BLaER1 treated with 17β-estradiol and CSF1 and Interleukin-3, amounts not matched to agents 10 nM and 100 nM (cell line): ENCODE results near the gene CCDC47.

Source experiments
- H3K27ac ChIP-seq, 11 experiments: shearing (Covaris generic); formaldehyde crosslinking; 2 replicates each; pipeline ENCODE4 v1.8.1; 2022
- H3K27me3 ChIP-seq, 11 experiments: shearing (Covaris generic); formaldehyde crosslinking; 2 replicates each; pipeline ENCODE4 v1.8.1; 2022
- H3K36me3 ChIP-seq, 11 experiments: shearing (Covaris generic); formaldehyde crosslinking; 2 replicates each; pipeline ENCODE4 v1.8.1; 2022
- H3K4me1 ChIP-seq, 10 experiments: shearing (Covaris generic); formaldehyde crosslinking; 2 replicates each; pipeline ENCODE4 v1.8.1; 2022
- H3K4me2 ChIP-seq, 11 experiments: shearing (Covaris generic); formaldehyde crosslinking; 2 replicates each; pipeline ENCODE4 v1.8.1; 2022
- H3K4me3 ChIP-seq, 10 experiments: shearing (Covaris generic); formaldehyde crosslinking; 2 replicates each; pipeline ENCODE4 v1.8.1; 2022
- H3K9ac ChIP-seq, 11 experiments: shearing (Covaris generic); formaldehyde crosslinking; 2 replicates each; pipeline ENCODE4 v1.8.1; 2022
- H3K9me3 ChIP-seq, 11 experiments: shearing (Covaris generic); formaldehyde crosslinking; replicated peaks in 1 of 11; 2 replicates each; pipeline ENCODE4 v1.8.1; 2022
- H4K20me1 ChIP-seq, 11 experiments: shearing (Covaris generic); formaldehyde crosslinking; 2 replicates each; pipeline ENCODE4 v1.8.1; 2022
- Cebpa-rat ChIP-seq, 11 experiments: shearing (Covaris generic); IDR thresholded peaks; 2 replicates each; pipeline ENCODE4 v1.8.1; 2022

CCDC47 gene

DNA sequence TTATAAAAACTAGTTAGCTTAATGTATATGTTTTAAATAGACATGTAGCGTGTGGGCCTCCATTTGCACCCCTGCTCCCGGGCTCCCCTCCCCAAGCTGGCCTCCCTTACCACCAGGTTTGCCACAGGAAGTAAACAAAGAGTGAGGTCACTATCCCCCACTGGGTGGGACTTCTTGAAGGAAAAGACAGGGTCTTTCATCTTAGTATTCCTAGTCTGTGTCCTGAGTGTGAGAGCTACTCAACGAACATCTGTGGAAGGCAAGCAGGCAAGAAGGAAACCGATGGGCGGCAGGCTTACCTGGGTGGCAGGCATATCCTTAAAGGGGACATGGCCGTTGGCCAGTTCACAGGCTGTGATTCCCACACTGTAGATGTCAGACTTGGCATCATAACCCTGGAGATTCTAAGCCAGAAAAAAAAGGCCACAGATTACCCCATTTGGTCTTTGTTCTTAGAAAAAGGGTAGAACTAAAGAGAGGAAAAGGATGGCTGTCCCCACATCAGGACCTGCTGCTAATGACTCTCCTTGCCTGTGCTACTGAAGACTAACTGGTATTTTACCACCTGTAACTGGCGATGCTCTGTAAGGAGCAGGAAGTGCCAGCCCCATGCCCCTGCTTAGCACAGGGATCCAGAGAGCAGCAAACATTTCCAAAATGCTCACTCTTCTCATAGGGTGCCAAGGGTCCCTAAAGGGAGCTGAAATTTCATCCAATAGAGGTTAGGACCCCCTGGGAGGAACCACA, 66.9 kb downstream of the CCDC47 start:
- peak overlapping the region; percentile 35 to 87 (median 65) for H3K4me2 ChIP-seq
- no peaks in the 10 kb centered on the region for H3K27me3 ChIP-seq
- peak overlapping the region in 3 of 11 experiments; percentile 19 to 43 (median 23); a peak in 4 of 22 replicates for H3K27ac ChIP-seq
- no peak for TF ChIP-seq Cebpa-rat (IDR thresholded peaks at IDR 0.05)
- peak overlapping the region in 3 of 11 experiments; percentile 25 to 57 (median 41); a peak in 2 of 22 replicates for H3K9ac ChIP-seq
- H4K20me1 ChIP-seq: peaks cover 0 to 54% (median 40%) of the 10 kb centered on the region in 11 experiments; a peak in 19 of 22 replicates
- peaks cover 74 to 90% (median 83%) of the 10 kb centered on the region in 11 experiments for H3K36me3 ChIP-seq
- no peak overlapping the region for H3K4me3 ChIP-seq
- peaks cover 51 to 57% (median 54%) of the 10 kb centered on the region in 10 experiments for H3K4me1 ChIP-seq
- no peaks in the 10 kb centered on the region for H3K9me3 ChIP-seq

DNA sequence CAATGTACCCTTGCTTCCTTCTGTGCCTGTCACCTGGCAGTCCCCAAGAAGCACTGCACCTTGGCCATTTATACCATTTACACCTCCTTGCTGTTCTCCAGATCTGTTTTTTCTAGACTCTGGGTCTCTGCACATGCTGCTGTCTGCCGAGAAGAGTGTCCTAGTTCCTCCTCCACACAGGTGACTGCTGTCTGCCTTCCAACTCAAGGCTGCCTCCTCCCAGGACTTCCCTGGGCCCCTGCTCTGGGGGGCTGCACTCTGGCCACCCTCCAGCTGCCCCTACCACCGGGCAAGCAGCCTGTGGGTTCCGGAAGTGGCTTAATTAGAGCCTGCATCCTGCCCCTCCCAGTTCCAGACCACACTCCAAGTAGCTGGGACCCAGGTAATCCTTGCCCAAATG, 67.7 kb downstream of the CCDC47 start:
- Histone ChIP-seq H3K27ac (peak overlapping the region in 4 of 11 experiments; percentile 17 to 43 (median 28); a peak in 3 of 22 replicates), H3K9ac (peak overlapping the region in 6 of 11 experiments; percentile 11 to 36 (median 22); a peak in 3 of 22 replicates), H3K4me1 (peaks cover 60 to 66% (median 63%) of the 10 kb centered on the region in 10 experiments), H3K36me3 (peaks cover 65 to 81% (median 75%) of the 10 kb centered on the region in 11 experiments), H4K20me1 (peaks cover 0 to 54% (median 40%) of the 10 kb centered on the region in 11 experiments; a peak in 19 of 22 replicates), H3K27me3 (no peaks in the 10 kb centered on the region), H3K9me3 (no peaks in the 10 kb centered on the region), H3K4me3 (peak overlapping the region in 2 of 10 experiments; percentile 15 to 34; a peak in 2 of 20 replicates), H3K4me2 (peak overlapping the region; percentile 31 to 87 (median 65); a peak in 20 of 22 replicates)
- TF ChIP-seq Cebpa-rat (IDR thresholded peaks at IDR 0.05): no peak

DNA sequence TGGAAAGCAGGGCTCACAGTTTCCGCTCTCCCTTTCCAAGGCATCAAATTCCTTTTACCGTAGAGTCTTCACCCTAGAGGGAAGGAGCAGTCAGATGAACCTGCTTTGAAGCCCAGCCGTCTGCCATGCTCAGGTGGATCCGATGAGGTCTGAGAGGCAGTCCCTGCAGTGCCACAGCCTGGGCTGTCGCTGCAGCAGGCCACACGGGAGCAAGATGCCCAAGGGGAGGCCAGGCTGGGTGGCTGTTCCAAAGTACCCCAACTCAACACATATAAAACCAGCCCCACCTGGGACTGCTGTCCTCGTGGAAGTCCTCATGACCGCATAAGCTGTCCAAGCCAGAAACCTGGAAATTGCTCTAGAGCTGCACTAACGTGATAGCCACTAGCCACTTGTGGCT, 68.6 kb downstream of the CCDC47 start:
- H3K27me3 ChIP-seq: no peaks in the 10 kb centered on the region
- peaks cover 57 to 73% (median 67%) of the 10 kb centered on the region in 11 experiments for H3K36me3 ChIP-seq
- peak overlapping the region in 3 of 11 experiments; percentile 18 to 30 (median 25); a peak in 3 of 22 replicates for H3K9ac ChIP-seq
- peaks cover 0 to 54% (median 40%) of the 10 kb centered on the region in 11 experiments; a peak in 19 of 22 replicates for H4K20me1 ChIP-seq
- H3K27ac ChIP-seq: 0 out of 22 replicates have a peak overlapping the region, but pooled peaks of 2 of the 11 experiments have one; percentile 24 to 43
- no peak for TF ChIP-seq Cebpa-rat (IDR thresholded peaks at IDR 0.05)
- peak overlapping the region in 8 of 11 experiments; percentile 31 to 81 (median 52); a peak in 8 of 22 replicates for H3K4me2 ChIP-seq
- H3K4me3 ChIP-seq: no peak overlapping the region
- H3K4me1 ChIP-seq: peaks cover 64 to 70% (median 67%) of the 10 kb centered on the region in 10 experiments
- no peaks in the 10 kb centered on the region for H3K9me3 ChIP-seq

DNA sequence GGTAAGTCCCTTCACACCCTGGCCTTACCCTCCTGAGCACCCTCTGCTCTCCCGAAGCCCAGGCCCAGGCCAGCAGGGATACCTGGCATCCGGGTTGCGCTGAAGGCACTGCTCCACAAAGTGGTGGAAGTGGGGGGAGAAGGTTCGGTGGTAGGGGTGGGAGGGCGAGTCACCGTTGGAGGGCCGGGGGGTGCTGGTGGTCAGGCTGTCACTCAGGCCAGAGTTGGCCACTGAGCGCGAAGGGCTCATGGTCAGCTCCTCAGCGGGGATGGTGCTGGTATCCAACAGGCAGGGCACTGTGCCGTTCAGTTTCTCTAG, 69.2 kb downstream of the CCDC47 start:
- Histone ChIP-seq H3K9ac (peak overlapping the region in 10 of 11 experiments; percentile 4 to 99 (median 80); a peak in 11 of 22 replicates), H3K36me3 (peaks cover 51 to 67% (median 60%) of the 10 kb centered on the region in 11 experiments), H3K27ac (peak overlapping the region in 4 of 11 experiments; percentile 99 to 100 (median 100); a peak in 5 of 22 replicates), H3K9me3 (no peaks in the 10 kb centered on the region), H3K4me3 (0 out of 20 replicates have a peak overlapping the region, but pooled peaks of 2 of the 10 experiments have one; percentile 12 to 96), H3K27me3 (no peaks in the 10 kb centered on the region), H3K4me1 (peaks cover 64 to 70% (median 67%) of the 10 kb centered on the region in 10 experiments), H3K4me2 (peak overlapping the region; percentile 89 to 99 (median 96); a peak in 19 of 22 replicates), H4K20me1 (peaks cover 0 to 54% (median 40%) of the 10 kb centered on the region in 11 experiments; a peak in 19 of 22 replicates)
- TF ChIP-seq Cebpa-rat (IDR thresholded peaks at IDR 0.05): no peak

DNA sequence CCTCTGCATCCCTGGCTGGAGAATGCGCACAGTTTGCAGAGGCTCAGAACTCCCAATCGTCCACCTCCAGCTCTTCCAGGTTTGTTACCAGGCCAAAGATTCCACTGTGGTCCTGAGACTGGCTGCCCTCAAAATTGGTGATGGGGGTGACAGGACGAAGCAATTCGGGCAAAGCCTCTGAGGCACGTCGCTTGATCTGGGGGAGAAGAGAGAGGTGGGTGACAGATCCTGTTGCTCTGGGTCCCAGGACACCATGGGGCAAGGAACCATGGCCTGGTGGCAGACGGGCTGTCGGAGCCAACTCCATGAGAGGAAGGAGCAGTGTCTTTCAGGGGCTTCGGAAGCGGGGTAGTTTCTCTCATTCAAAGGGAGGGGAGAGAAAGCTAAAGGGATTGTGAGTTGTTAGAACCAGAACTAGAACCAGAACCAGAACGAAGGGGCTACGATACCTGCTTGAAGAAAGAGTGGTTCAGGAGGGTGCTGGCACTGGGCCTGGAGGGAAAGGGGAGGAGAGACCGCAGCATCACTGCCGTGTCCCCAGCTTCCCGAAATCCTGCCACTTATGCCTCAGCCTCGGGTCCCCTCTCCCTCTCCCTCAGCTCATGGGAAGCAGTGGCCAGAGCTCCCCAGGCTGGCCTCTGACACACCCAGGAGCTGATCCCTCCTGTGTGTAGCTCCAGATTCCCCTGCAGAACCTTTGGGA, 69.7 kb downstream of the CCDC47 start:
- no peaks in the 10 kb centered on the region for H3K9me3 ChIP-seq
- H3K9ac ChIP-seq: peak overlapping the region in 10 of 11 experiments; percentile 21 to 99 (median 94); a peak in 17 of 22 replicates
- TF ChIP-seq Cebpa-rat (IDR thresholded peaks at IDR 0.05): no peak
- peak overlapping the region in 5 of 10 experiments; percentile 88 to 99 (median 96); a peak in 6 of 20 replicates for H3K4me3 ChIP-seq
- H3K4me2 ChIP-seq: peak overlapping the region; percentile 89 to 99 (median 96); a peak in 21 of 22 replicates
- no peaks in the 10 kb centered on the region for H3K27me3 ChIP-seq
- peaks cover 64 to 70% (median 68%) of the 10 kb centered on the region in 10 experiments for H3K4me1 ChIP-seq
- H4K20me1 ChIP-seq: peaks cover 0 to 59% (median 45%) of the 10 kb centered on the region in 11 experiments; a peak in 19 of 22 replicates
- H3K36me3 ChIP-seq: peaks cover 46 to 65% (median 56%) of the 10 kb centered on the region in 11 experiments
- peak overlapping the region in 6 of 11 experiments; percentile 97 to 100 (median 100); a peak in 10 of 22 replicates for H3K27ac ChIP-seq

DNA sequence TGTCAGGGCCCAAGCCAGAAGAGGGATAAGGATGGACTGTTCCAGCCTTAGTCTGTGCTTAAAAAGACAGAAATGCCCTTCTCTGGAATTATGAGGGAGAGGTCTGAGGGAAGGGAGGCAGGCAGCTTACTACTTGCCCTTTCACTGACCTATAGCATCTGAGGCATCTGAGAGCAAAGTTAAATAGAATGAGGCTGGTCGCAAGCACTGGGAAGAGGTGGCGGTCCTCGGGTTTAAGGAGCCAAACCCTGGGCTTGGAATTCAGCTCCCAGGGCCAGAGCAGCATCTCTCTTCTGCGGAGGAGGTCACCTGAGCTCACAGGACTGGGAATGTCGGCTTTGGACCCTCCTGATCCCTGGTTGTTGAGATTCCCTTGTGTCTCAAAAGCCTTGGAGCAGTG, 70.4 kb downstream of the CCDC47 start:
- H4K20me1 ChIP-seq: peaks cover 0 to 66% (median 52%) of the 10 kb centered on the region in 11 experiments; a peak in 19 of 22 replicates
- peak overlapping the region in 10 of 11 experiments; percentile 55 to 100 (median 98); a peak in 17 of 22 replicates for H3K27ac ChIP-seq
- no peaks in the 10 kb centered on the region for H3K9me3 ChIP-seq
- H3K36me3 ChIP-seq: peaks cover 39 to 65% (median 53%) of the 10 kb centered on the region in 11 experiments
- H3K4me2 ChIP-seq: peak overlapping the region; percentile 89 to 99 (median 96)
- no peak for TF ChIP-seq Cebpa-rat (IDR thresholded peaks at IDR 0.05)
- peaks cover 69 to 77% (median 71%) of the 10 kb centered on the region in 10 experiments for H3K4me1 ChIP-seq
- peak overlapping the region in 8 of 10 experiments; percentile 52 to 99 (median 92); a peak in 11 of 20 replicates for H3K4me3 ChIP-seq
- no peaks in the 10 kb centered on the region for H3K27me3 ChIP-seq
- peak overlapping the region; percentile 40 to 99 (median 92); a peak in 20 of 22 replicates for H3K9ac ChIP-seq

DNA sequence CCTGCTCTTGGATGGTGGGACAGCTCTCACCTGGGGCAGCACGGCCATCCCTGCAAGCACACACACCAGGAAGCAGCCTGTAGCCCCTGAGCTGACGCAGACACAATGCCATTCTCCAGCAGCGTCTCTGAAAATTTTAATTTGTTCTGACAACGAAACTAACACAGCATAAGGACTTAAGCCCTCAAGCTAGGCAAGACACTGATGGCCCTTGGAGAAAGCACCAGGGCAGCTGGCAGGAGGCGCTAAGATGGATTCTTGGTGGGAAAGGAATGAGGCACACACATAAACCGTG, 70.7 kb downstream of the CCDC47 start:
- H4K20me1 ChIP-seq: peaks cover under 1 to 69% (median 55%) of the 10 kb centered on the region in 11 experiments; a peak in 20 of 22 replicates
- peak overlapping the region in 10 of 11 experiments; percentile 55 to 100 (median 98); a peak in 18 of 22 replicates for H3K27ac ChIP-seq
- H3K4me3 ChIP-seq: peak overlapping the region; percentile 43 to 99 (median 89); a peak in 17 of 20 replicates
- no peaks in the 10 kb centered on the region for H3K9me3 ChIP-seq
- peak overlapping the region; percentile 64 to 99 (median 92); a peak in 19 of 22 replicates for H3K9ac ChIP-seq
- TF ChIP-seq Cebpa-rat (IDR thresholded peaks at IDR 0.05): no peak
- no peaks in the 10 kb centered on the region for H3K27me3 ChIP-seq
- peaks cover 39 to 65% (median 50%) of the 10 kb centered on the region in 11 experiments for H3K36me3 ChIP-seq
- H3K4me2 ChIP-seq: peak overlapping the region; percentile 89 to 99 (median 96)
- H3K4me1 ChIP-seq: peaks cover 73 to 80% (median 75%) of the 10 kb centered on the region in 10 experiments
